GM18499 (cell line): ENCODE results near the gene GRIFIN.
"Not testable (repeated sequence)": the region's sequence is repeated elsewhere in the genome, so short reads cannot be mapped to it uniquely, and the experiment has no call there.

Source experiments
- ATAC-seq: cut with Tn5 transposase; IDR thresholded peaks from one replicate; pipeline ENCODE4 v1.9.1; 2021; ENCODE audit warnings: moderate number of reproducible peaks; ENCODE audit not compliant: insufficient read depth, unreplicated experiment

The GRIFIN gene

DNA sequence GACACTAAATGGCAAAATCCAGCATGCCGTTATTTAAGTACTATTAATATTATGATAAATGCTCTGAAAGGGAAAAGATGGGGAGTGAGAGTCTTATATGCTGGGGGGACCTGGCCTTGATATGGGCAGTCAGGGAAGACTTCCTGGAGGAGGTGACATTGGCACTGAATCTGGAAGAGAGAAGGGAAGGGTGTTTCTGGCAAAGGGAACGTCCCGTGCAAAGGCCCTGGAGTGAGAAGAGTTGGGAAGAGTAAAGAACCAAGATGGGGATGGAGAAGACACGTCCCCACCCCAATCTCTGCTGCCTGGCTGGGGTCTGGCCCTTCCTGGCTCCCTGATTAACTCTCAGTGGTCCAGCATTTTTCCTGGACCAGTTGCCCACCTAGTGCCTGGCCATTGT, 5.0 kb upstream of the GRIFIN start:
- ATAC-seq, result no peak

DNA sequence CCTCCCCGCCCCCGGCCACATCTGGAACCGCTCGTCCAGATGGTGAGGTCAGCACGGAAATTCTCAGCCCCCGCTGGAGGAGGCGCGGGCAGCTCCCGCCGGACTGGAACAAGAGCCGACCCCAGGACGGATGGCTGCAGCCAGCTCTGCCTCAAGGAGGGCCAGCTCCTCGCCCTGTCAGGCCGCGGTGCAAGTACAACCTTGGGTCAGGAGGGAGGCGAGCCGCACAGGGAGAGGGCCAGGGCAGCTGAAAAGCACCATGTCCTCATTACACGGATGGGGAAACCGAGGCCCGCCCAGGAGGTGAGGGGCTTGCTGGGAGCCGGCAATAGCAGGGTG, 3.8 kb upstream of the GRIFIN start:
- ATAC-seq, result no peak

GRCh38 chr7:2479276-2480069, 3.3 kb upstream of the GRIFIN start:
- no peak for ATAC-seq

GRCh38 chr7:2478800-2479199, 2.6 kb upstream of the GRIFIN start:
- ATAC-seq, result no peak

- no peak for ATAC-seq
Observed at GRCh38 chr7:2478399-2478785, 2.2 kb upstream of the GRIFIN start.

GRCh38 chr7:2477447-2478398, 1.5 kb upstream of the GRIFIN start:
- ATAC-seq, result no peak

DNA sequence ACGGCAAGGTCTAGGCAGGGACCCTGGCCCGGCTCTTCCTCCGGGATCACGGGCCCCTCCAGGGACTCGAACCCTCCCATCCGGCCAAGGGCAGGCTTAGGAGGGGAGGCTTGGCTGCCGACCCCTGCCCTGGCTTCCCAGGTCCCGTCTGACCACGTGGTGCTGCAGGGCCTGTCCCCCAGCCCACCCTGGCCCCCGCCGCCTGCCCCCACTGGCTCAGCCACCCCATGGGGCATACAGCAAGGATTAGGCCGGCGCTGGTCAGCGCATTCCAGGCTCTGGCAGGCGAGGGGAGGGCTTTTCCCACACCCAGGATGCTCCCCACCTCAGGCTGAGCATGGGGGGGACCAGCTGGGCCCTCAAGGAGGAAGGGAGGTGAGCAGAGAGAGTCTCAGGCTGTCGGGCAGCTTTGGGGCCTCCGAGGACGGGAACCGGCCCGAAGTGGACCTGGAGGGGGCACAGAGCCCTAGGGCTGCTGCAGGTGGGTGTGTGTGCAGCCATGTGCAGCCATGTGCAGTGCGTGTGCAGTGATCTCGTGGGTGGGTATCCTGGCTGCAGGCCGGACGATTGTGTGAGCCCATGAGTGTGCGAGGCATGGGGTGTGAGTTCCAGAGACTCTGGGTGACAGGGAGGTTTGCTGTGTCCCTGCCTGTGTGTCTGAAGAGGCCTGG, 713 bp upstream of the GRIFIN start:
- ATAC-seq, result no peak

DNA sequence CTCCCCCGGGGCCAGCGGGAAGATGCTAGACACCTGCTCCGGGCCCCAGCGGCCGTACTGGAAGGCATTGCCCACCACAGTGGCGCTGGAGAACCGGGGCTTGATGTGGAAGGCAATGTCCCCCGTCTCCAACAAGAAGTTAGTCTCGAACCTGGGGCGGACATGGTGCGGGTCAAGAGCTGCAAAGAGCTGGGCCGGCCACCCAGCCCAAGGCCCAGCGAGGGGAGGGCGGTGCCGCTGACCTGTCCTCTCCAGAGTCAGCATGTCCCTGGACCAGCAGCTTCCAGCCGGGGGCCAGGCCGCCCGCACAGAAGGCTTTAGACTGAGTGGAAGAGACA, 551 bp downstream of the GRIFIN start:
- no peak for ATAC-seq

DNA sequence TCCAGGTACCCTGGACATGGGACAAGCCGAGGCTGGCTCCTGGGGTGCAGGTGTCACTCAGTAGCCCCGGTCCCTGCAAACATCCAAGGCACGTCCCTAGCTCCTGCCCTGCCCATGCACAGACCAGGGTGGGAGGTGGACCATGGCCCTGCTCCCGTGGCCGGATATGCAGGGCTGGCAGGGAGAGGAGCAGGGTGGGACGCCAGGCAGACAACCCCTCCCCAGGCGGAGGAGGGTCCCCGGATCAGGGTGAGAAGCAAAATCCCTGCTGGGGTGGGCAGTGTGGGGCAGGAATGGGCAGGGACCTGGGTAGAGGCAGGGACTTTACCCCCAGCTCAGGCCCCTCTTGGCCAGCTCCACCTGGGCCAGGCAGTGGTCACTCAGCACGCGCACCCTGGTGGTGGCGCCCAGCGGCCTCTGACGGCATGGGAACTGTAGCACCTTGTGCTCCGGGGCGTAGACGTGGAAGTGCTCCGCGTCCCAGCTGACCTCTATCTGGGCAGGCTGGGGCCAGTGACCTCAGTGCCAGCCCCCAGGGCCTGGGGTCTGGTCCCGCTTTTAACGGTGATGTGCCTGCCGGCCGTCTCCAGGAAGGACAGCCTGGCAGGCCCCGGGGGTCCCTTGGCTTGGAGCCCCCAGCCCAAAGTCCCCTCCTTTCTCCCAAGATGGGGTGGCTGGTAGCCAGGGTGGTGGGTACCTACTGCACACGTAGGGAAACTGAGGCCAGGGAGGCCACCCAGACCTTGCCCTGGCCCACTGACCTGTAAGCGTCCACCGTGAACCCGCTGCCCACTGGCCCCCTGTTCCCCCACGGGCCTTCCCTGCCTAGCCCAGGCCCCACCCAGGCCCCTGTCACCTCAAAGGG, 1.2 kb downstream of the GRIFIN start:
- ATAC-seq, result no peak

GRCh38 chr7:2474224-2474623, 2.0 kb downstream of the GRIFIN start:
- ATAC-seq, result no peak

- no peak for ATAC-seq
Observed at GRCh38 chr7:2473496-2474180, 2.6 kb downstream of the GRIFIN start.

DNA sequence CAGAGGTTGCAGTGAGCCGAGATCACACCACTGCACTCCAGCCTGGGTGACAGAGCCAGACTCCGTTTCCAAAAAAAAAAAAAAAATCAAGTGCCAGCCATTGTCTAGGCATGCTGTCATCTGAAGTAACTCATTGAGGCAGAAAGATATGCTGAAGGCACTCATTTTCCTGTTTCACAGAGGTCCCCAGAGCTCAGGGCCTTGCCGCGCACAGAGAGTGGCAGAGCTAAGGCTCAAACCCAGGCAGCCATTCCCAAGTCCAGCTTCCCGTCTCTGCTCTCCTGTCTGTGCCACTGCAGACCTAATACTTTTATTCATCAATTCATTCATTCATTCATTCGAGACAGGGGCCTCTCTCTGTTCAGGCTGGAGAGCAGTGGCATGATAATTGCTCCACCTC, 3.5 kb downstream of the GRIFIN start:
- no peak for ATAC-seq

GRCh38 chr7:2471396-2471795, 4.8 kb downstream of the GRIFIN start:
- no peak for ATAC-seq

- ATAC-seq, result no peak
Observed at GRCh38 chr7:2471022-2471329, 5.2 kb downstream of the GRIFIN start.

DNA sequence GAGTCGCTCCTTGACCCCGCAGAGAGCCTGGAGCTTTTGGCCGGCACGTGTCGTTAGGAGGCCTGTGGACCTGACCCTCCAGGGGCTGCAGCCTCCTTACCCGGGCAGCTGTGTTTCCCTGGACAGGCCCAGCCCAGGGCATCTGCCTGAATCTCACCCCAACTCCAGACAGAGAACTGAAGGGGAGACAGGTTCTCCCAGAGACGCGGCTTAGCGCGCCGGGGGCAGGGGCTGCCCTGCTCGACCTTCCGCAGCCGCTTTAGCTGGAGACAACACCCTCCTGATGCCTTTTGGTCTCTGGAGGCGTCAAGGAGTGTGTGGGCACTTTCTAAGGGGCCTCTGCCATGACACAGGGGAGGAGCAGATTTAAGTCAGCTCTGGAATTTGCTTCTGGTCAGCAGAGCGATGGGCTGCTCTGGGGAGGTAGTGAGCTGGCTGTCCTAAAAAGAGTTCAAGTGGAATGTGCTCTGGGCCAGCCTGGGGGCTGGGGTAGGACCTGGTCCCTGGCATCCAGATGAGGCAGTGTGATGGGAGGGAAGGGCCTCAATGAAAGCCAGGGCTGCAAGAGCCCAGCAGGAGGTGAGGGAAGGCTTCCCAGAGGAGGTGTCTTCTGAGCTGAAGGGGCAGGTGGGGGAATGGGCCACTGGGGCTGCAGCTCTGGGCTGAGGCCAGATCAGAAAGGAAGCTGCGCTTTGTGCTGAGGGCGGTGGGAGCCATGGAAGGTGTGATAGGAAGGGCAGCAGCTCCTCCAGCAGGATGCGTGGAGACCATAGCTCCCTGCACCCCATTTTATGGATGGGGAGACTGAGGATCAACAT, 5.8 kb downstream of the GRIFIN start:
- ATAC-seq, result no peak

DNA sequence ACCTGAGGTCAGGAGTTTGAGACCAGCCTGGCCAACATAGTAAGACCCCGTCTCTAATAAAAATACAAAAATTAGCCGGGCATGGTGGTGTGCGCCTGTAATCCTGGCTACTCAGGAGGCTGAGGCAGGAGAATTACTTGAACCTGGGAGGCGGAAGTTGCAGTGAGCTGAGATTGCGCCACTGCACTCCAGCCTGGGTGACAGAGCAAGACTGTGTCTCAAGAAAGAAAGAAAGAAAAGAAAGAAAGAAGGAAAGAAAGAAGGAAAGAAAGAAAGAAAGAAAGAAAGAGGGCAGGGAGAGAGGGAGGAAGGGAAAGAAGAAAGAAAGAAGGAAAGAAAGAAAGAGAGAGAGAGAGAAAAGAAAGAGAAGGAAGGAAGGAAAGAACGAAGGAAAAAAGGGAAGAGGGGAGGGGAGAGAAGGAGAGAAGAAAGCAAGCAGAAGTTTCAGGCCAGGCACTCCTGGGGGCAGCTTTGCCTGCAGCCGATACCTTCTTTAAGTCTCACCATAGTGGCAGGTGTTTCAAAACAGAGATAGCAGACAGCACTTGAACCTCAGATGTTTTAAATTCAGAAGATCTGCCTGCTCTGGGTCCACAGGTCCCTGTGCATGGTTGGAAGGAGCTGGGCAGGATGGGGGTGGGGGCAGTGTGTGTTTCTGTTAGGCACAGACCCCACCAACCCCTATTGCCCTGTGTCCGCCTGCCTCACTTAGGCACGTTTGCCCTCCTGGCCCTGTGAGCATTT, 6.6 kb downstream of the GRIFIN start:
- ATAC-seq, result not testable (repeated sequence)

DNA sequence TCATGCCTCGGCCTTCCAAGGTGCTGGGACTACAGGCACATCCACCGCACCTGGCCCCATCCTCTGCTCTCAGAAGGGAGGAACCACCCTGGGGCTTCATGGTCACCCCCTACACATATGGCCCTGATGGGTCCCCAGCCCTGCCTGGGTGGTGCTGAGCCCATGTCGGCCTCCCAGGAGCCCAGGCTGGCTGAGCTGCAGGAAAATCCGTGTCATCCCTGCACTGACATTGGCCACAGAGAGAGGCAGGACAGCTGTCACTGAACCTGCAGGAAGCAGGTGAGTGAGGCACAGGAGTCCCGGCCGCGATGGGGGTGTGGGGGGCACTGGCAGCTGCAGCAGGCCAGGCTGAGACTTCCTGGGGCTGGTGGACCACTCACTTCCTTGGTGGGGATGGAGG, 8.0 kb downstream of the GRIFIN start:
- ATAC-seq, result no peak

DNA sequence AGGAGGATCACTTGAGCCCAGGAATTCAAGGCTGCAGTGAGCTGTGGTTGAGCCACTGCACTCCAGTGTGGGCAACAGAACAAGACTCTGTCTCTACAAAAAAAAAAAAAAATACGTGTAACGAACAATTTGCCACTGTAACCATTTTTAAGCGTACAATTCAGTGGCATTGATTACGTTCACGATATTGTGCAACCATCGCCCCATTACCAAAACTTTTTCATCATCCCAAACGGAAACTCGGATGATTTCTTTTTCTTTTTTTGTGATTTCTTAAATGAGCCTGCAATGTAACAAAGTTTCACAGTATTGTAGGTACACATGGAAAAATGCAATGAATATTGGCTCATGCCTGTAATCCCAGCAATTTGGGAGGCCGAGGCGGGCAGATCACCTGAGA, 9.5 kb downstream of the GRIFIN start:
- no peak for ATAC-seq
